Calu3 (cell line): ENCODE data around the gene EIPR1. TPM values are rescaled to one million over a fixed set of nuclear protein-coding genes. Genes with fewer than 3 reads are reported as not detected.

Experiments used
- BruUV-seq: library from RNA; stranded (reverse); fragments of 400-500 nt; replicated peaks from 2 replicates; lab custom pipeline; 2021; lab: Mats Ljungman, UMichigan
- CTCF ChIA-PET: fragments of 300-600 bp; sonication (Branson Sonifier 250); formaldehyde crosslinking; loops from one replicate; lab custom pipeline; 2022; ENCODE audit warnings: antibody characterized with exemption; lab: Charles Lee
- DNase-seq: peaks from one replicate; pipeline ENCODE4 v3.0.0; 2022
- H3K27ac Mint-ChIP-seq: one replicate; pipeline ENCODE4 v1.8.0; 2022; ENCODE audit warnings: mixed read lengths; ENCODE audit not compliant: unreplicated experiment
- H3K27me3 Mint-ChIP-seq: one replicate; pipeline ENCODE4 v1.8.0; 2022; ENCODE audit warnings: mixed read lengths; ENCODE audit not compliant: unreplicated experiment
- H3K36me3 Mint-ChIP-seq: one replicate; pipeline ENCODE4 v1.8.0; 2022; ENCODE audit warnings: mild to moderate bottlenecking, moderate library complexity, mixed read lengths; ENCODE audit not compliant: insufficient read depth, unreplicated experiment
- H3K4me1 Mint-ChIP-seq: one replicate; pipeline ENCODE4 v1.8.0; 2022; ENCODE audit warnings: mild to moderate bottlenecking, low read depth, mixed read lengths; ENCODE audit not compliant: unreplicated experiment
- H3K4me3 Mint-ChIP-seq: one replicate; pipeline ENCODE4 v1.8.0; 2022; ENCODE audit warnings: mild to moderate bottlenecking, low read depth, moderate library complexity, mixed read lengths; ENCODE audit not compliant: unreplicated experiment
- H3K9me3 Mint-ChIP-seq: one replicate; pipeline ENCODE4 v1.8.0; 2022; ENCODE audit warnings: low read depth, mixed read lengths; ENCODE audit not compliant: unreplicated experiment
- CTCF ChIP-seq: fragments of 200-600 bp; IDR thresholded peaks from one replicate; pipeline ENCODE4 v1.8.0; 2022; ENCODE audit warnings: antibody characterized with exemption; ENCODE audit not compliant: unreplicated experiment
- intact Hi-C: fragments of 100-400 bp; cut with micrococcal nuclease; formaldehyde crosslinking; loops from one replicate; pipeline ENCODE4 v1.10.0; 2022; ENCODE audit not compliant: unreplicated experiment
- total RNA-seq: library from RNA; stranded (reverse); gene quantifications from 2 replicates; pipeline ENCODE4 v1.2.3, GENCODE V29; 2022

EIPR1 gene
- total RNA-seq, 1 experiment from 2014 or later = 31.7 TPM

GRCh38 chr2:3302751-3303582, 74.7 kb downstream of the EIPR1 start:
- H3K4me1 Mint-ChIP-seq = no peaks in the 10 kb centered on the region
- CTCF ChIA-PET = no interaction called here
- DNase-seq = no peak
- intact Hi-C loops = loop anchor here (2.0 kb wide), 1 partner anchor 76 kb away; the partner anchor contains the start of gene TRAPPC12
- no peak overlapping the region for H3K4me3 Mint-ChIP-seq
- H3K27me3 Mint-ChIP-seq = no peaks in the 10 kb centered on the region
- peaks cover 3% of the 10 kb centered on the region for H3K9me3 Mint-ChIP-seq
- no peak overlapping the region for H3K27ac Mint-ChIP-seq
- no peak for TF ChIP-seq CTCF
- H3K36me3 Mint-ChIP-seq = no peaks in the 10 kb centered on the region
- no TSS peak for BruUV-seq

GRCh38 chr2:3302421-3302750, 75.2 kb downstream of the EIPR1 start:
- Mint-ChIP-seq H3K27ac (no peak overlapping the region), H3K36me3 (no peaks in the 10 kb centered on the region), H3K9me3 (peaks cover 3% of the 10 kb centered on the region), H3K4me3 (no peak overlapping the region), H3K27me3 (no peaks in the 10 kb centered on the region), H3K4me1 (no peaks in the 10 kb centered on the region)
- intact Hi-C loops = loop anchor here (2.0 kb wide), 1 partner anchor 76 kb away; the partner anchor contains the start of gene TRAPPC12
- DNase-seq = no peak
- BruUV-seq = no TSS peak
- CTCF ChIA-PET = no interaction called here
- no peak for TF ChIP-seq CTCF

- DNase-seq = no peak
- TF ChIP-seq CTCF = no peak
- H3K9me3 Mint-ChIP-seq = peaks cover 3% of the 10 kb centered on the region
- BruUV-seq = no TSS peak
- no peak overlapping the region for H3K4me3 Mint-ChIP-seq
- no peak overlapping the region for H3K27ac Mint-ChIP-seq
- CTCF ChIA-PET = no interaction called here
- H3K4me1 Mint-ChIP-seq = no peaks in the 10 kb centered on the region
- H3K36me3 Mint-ChIP-seq = no peaks in the 10 kb centered on the region
- no peaks in the 10 kb centered on the region for H3K27me3 Mint-ChIP-seq
- intact Hi-C loops = no loop called here
These were observed 76.6 kb downstream of the EIPR1 start for GRCh38 chr2:3301001-3301400.

- BruUV-seq = no TSS peak
- no peak overlapping the region for H3K4me3 Mint-ChIP-seq
- no peak overlapping the region for H3K27ac Mint-ChIP-seq
- H3K4me1 Mint-ChIP-seq = no peaks in the 10 kb centered on the region
- no peaks in the 10 kb centered on the region for H3K27me3 Mint-ChIP-seq
- intact Hi-C loops = no loop called here
- H3K36me3 Mint-ChIP-seq = no peaks in the 10 kb centered on the region
- DNase-seq = no peak
- no peaks in the 10 kb centered on the region for H3K9me3 Mint-ChIP-seq
- CTCF ChIA-PET = no interaction called here
- TF ChIP-seq CTCF = no peak
These were observed 77.2 kb downstream of the EIPR1 start for GRCh38 chr2:3300224-3300995.
